ENCODE results near the gene PPARA.
"Not testable (repeated sequence)": the region's sequence is repeated elsewhere in the genome, so short reads cannot be mapped to it uniquely, and the experiment has no call there.

PPARA gene

GRCh38 chr22:46259374-46259773, 109.0 kb downstream of the PPARA start:
- TF ChIP-seq, protein P1, sequence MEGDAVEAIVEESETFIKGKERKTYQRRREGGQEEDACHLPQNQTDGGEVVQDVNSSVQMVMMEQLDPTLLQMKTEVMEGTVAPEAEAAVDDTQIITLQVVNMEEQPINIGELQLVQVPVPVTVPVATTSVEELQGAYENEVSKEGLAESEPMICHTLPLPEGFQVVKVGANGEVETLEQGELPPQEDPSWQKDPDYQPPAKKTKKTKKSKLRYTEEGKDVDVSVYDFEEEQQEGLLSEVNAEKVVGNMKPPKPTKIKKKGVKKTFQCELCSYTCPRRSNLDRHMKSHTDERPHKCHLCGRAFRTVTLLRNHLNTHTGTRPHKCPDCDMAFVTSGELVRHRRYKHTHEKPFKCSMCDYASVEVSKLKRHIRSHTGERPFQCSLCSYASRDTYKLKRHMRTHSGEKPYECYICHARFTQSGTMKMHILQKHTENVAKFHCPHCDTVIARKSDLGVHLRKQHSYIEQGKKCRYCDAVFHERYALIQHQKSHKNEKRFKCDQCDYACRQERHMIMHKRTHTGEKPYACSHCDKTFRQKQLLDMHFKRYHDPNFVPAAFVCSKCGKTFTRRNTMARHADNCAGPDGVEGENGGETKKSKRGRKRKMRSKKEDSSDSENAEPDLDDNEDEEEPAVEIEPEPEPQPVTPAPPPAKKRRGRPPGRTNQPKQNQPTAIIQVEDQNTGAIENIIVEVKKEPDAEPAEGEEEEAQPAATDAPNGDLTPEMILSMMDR (conservative IDR thresholded peaks at IDR 0.05) = no peak
- no peak overlapping the region for H3K27ac ChIP-seq

GRCh38 chr22:46260038-46260437, 109.7 kb downstream of the PPARA start:
- H3K27ac ChIP-seq = no peak overlapping the region
- TF ChIP-seq, protein P1 (conservative IDR thresholded peaks at IDR 0.05) = no peak

DNA sequence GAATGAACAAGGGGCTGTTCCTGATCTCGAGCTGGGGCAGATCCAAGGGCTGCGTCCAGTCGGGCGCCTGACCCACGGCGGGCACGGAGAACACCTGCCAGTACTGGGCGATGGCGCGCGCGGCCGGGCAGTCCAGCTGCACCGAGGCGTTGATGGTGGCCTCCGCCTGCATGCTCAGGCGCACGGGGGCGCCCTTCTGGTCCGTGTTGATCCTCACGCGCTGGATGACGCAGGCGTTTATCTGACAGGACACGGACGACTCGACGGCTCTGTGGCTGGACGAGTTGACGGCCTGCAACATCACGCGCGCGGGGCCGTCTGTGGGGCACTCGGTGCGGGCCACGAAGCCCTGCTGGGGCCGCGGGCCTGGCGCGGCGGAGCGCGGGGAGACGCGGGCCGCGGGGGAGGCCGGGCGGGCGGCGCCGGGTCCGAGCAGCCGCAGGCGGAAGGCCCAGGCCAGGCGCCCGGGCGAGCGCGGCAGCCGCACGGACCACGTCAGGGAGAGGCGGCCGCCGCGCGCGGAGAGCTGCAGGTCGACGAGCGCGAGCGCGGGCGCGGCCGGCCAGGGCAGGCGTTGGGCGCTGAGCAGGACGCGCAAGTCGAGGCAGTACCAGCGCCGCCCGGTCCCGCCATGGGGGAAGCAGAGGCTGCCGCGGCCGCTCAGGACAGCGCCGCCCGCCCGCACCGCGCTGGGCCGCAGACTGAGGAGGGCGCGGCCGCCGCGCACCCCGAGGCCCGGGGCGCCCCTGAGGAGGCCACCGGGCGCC, 112.3 kb downstream of the PPARA start:
- no peak overlapping the region for H3K27ac ChIP-seq
- TF ChIP-seq, protein P1 (conservative IDR thresholded peaks at IDR 0.05) = no peak

GRCh38 chr22:46263216-46263590, 112.9 kb downstream of the PPARA start, which contains the start of gene PKDREJ:
TSS of gene PKDREJ (minus strand) at chr22:46263343. CDS start at chr22:46263322, 21 bp downstream.
- TF ChIP-seq, protein P1 (conservative IDR thresholded peaks at IDR 0.05) = no peak

DNA sequence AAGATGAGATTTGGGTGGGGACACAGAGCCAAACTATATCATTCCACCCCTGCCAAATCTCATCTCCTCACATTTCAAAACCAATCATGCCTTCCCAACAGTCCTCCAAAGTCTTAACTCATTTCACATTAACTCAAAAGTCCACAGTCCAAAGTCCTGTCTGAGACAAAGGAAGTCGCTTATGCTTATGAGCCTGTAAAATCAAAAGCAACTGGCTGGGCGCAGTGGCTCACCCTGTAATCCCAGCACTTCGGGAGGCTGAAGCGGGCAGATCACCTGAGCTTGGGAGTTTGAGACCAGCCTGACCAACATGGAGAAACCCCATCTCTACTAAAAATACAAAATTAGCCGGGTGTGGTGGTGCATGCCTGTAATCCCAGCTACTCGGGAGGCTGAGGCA, 114.2 kb downstream of the PPARA start:
- not testable (repeated sequence) for H3K27ac ChIP-seq

More at GRCh38 chr22:46263216-46263590, 112.9 kb downstream of the PPARA start, which contains the start of gene PKDREJ:
- H3K27ac ChIP-seq = no peak within 1 kb of the TSS

- not testable (repeated sequence) for H3K27ac ChIP-seq
Observed at GRCh38 chr22:46265627-46266026, 115.3 kb downstream of the PPARA start.

DNA sequence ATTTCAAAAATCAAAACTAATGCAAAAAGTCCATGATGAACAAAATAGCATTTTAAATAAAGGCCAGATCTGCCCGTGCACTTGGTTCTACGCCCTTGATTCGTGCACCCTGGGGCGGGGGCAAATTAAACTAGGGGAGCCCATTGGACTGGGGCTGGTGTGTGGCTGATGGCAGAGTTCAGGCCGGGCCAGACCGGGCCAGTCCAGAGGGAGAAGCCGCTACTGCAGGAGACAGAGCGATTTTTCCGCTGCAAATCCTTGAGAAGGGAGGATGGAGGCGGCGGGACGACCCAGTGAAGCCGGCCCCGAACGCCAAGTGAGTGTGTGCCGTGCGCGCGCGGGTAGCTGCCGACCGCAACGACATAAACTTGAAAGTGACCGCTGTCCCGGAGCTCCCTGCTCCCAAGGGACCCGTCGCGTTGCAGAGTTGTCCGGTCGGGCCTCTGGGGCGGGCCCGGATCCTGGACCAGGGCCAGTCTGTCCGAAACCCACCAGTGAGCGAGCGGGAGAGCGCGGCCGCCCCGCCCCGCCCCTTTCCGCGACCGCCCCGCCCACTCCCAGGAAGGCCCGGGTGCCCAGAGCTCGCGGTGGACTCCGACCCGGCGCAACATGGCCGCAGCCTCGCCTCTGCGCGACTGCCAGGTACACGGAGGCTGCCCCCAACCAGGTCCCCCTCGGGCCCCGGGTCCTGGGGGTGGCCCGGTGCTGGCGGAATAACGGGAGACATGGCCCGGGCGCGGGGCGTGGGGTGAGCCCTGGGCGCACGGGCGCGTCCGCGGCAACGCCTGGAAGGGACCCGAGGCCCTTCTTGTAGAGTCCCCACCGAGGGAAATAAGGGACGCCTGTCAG, 117.3 kb downstream of the PPARA start, which contains the start of gene TTC38:
Gene TTC38 (plus strand): TSS at position 578 of the 849 bp plus-strand sequence. CDS start 32 bp downstream, at position 610.
- peak within 1 kb of the TSS; percentile 73 for H3K27ac ChIP-seq
- TF ChIP-seq, protein P1 (conservative IDR thresholded peaks at IDR 0.05) = no peak

DNA sequence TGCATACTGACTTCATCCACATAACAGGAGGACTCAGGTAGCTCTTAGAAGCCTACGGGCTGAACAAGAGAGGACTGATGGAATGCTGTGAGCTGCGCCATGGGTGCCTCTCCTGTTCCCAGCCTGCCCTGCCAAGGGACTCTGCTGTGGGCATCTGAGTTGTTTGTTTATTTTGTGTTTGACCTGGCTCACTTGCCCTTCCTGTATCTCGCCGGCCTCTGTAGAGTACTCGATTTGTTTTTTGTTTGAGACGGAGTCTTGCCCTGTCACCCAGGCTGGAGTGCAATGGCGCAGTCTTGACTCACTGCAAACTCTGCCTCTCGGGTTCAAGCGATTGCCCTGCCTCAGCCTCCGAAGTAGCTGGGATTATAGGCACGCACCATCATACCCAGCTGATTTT, 119.2 kb downstream of the PPARA start:
- peak overlapping the region; percentile 73; the same call in 1 of the 2 replicates for H3K27ac ChIP-seq
- TF ChIP-seq, protein P1 (conservative IDR thresholded peaks at IDR 0.05) = no peak
